ENCODE results near the gene RAB18.
"Not testable (repeated sequence)": the region's sequence is repeated elsewhere in the genome, so short reads cannot be mapped to it uniquely, and the experiment has no call there.

Gene RAB18

GRCh38 chr10:27504808-27505460 lies 830 bp downstream of the RAB18 start:
- peak; percentile 25 for DNase-seq (ENCODE audit: low spot score)

GRCh38 chr10:27505537-27505936 lies 1.4 kb downstream of the RAB18 start:
- not testable (repeated sequence) for DNase-seq (ENCODE audit: low spot score)

DNA sequence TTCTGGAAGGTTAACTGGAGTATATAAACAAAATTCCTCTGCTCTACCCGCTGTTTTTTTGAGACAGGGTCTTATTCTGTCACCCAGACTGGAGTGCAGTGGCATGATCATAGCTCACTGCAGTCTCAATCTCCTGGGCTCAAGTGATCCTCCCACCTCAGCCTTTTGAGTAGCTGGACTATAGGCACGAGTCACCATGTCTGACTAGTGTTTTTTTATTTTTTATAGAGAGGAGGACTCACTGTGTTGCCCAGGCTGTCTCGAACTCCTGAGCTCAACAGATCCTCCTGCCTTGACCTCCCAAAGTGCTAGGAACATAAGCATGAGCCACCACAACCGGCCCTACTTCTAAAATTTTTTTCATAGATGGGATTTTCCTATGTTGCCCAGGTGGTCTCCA lies 2.2 kb downstream of the RAB18 start:
- DNase-seq (ENCODE audit: low spot score): no peak

DNA sequence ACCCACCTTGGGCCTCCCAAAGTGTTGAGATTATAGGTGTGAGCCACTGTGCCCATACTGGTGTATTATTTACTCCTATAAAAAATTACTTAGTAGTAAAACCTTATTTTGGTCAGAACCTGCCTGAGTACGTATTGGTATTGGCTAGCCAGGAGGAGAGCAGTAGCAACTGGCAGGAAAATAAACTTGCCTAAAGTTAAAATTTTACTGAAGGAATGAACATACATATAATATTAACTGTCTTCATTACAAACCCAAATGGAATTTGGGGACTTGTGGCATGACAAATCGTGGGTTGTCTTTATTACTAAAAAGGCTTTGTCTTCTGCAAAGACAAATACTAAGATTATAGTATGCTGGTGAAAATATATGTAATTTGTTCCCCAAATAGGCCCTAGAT lies 8.4 kb downstream of the RAB18 start:
- no peak for DNase-seq (ENCODE audit: low spot score)

GRCh38 chr10:27513451-27514191 lies 9.5 kb downstream of the RAB18 start:
- no peak for DNase-seq (ENCODE audit: low spot score)

DNA sequence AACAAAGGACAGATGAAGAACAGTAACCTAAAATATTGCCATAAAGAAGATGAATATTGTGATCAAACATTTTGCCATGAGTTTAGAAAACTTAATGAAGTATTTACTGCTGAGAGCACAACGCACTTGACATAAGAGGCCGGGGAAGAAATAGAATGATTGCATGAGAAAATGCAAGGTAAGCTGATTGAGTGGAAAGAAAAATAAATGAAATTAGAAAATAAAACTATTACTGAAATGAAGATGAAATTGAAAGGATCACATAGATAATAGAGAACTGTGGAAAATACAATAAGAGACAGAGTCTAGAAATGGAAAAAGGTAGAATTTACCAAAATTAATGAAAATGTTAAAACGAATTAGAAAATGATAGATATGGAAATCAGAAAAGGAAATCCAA lies 10.1 kb downstream of the RAB18 start:
- DNase-seq (ENCODE audit: low spot score): no peak

DNA sequence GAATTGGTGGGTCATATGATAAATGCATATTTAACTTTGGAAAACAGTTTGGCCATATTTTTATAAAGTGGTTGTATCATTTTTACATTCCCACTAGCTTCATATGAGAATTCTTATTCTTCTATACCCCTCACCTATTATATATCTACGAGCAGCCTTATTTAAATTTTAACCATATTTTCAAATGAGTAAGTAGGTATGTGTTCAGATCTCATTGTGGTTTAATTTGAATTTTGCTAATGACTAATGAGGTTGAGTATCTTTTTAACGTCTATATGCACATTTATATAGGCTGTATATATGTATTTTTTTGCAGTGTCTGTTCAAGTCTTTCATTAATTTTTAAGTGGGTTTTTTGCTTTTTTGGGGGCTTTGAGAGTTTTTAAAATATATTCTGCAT lies 14.2 kb downstream of the RAB18 start:
- no peak for DNase-seq (ENCODE audit: low spot score)

DNA sequence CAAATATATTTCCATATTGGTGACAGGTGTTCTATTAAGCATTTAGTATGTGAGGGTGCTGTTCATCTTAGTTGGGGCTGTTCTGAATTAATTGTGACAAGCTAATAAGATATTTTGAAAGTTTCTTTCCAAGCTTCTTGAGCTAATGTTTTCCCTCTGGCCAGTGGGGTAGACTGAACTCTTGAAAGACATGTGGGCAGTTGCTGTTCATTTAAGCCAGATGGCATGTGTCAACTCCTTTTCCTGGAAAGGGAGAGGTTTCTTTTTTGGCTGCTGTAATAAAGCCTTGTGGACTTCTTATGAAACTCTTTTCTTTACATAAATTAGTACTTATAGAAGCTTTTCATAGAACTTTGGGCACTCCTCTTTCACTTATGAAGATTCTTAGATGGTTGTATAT lies 21.7 kb downstream of the RAB18 start:
- DNase-seq (ENCODE audit: low spot score): no peak

DNA sequence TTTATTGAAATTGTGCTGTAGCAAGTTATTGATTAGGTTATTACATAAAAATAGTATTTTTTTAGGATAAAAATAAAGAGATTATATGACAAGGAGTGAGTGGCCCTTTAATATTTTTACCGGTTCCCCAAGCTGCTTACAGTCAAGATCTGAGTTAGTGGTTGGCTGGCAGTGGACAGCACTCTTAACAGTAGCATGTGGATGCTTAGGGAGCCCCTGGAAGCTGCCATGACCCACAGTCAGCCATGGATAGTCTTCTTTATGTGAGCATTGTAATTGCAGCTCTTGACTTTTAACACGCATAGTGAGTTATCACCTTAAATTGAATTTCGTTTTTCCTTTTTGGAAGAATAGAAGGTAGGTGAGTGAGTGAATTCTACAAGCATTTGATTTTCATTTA lies 22.1 kb downstream of the RAB18 start:
- no peak for DNase-seq (ENCODE audit: low spot score)

GRCh38 chr10:27527666-27528295 lies 23.7 kb downstream of the RAB18 start:
- peak; percentile 10 for DNase-seq (ENCODE audit: low spot score)

DNA sequence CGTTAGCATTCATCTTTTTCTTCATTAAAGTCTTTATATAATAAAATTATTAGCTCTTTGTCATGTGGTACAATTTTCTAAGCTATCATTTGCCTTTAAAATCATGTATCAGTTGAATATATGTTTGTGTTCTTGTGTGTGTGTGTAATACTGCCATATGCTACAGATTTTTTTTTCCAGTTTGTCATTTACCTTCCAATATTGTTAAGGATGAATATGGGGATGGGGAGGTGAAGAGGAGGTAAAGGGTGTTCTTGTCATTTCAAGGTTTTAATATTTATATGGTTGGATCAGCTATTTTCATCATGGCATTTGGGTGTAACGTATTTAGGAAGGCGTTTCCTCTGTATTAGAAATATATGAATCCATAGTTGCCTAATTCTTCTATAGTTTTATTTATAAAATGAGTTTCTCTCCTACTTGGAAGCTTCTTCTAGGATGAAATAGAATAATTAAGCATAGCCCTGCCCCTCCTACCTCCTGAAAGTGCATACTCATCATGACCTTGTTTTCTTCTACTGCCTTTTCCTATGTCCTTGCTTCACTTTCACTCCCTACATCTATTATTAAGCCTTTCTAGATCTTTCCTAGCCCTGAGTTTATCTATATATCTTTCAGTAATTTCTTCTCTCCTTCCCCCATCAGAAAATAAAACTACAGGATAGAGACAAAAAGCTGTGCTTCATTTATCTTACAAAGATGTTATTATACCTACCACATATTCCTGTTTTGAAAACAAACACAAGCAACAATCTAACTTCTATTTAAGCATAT lies 25.1 kb downstream of the RAB18 start:
- no peak for DNase-seq (ENCODE audit: low spot score)

GRCh38 chr10:27530477-27530876 lies 26.4 kb downstream of the RAB18 start:
- no peak for DNase-seq (ENCODE audit: low spot score)

DNA sequence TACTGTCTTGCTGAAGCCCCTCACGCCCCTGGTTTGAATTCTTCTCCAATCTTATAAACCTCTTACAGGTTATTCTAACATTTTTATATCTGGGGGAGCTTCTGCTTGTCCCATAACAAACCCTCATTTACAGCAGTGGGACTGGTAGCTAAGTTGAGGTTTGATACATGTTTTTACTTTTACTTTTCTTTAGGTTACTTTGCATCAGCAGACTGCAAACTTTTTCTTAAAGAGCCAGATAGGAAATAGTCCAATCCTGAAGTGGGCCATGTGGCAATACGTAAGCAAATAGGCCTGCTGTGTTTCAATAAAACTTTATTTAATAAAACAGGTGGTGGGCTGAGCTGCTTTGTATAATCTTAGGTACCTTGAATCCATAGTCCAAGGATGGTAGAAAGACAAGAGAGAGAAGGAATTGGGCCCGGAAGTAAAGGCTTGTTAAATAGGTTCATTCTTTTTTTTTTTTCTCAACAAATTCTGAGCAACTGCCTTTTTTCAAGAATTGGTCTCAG lies 27.3 kb downstream of the RAB18 start:
- no peak for DNase-seq (ENCODE audit: low spot score)

DNA sequence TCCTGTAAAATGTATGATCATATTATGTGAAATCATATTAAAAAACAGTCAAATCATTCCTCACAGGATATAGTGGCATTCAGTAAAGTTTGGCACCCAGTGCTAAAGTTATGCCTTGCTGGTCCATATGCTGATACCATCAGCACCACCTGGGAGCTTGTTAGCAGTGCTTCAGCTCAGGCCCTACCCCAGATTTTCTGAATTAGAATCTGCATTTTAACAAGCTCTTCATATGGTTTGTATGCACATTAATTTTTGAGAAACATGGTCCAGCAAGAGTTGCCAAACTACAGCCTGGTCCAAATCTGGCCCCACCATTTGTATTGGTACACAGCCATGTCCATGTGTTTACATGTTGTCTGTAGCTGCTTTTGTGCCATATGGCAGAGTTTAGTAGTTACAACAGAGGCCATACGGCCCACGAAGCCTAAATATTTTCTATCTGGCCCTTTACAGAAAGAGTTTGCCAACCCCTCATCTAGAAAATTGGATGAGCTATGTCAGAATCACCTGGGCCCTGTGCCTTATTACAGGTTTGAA lies 30.1 kb downstream of the RAB18 start:
- DNase-seq (ENCODE audit: low spot score): no peak

- no peak for DNase-seq (ENCODE audit: low spot score)
Observed at GRCh38 chr10:27535317-27535716, 31.2 kb downstream of the RAB18 start.

- no peak for DNase-seq (ENCODE audit: low spot score)
Observed at GRCh38 chr10:27536437-27536836, 32.3 kb downstream of the RAB18 start.

- DNase-seq (ENCODE audit: low spot score): no peak
Observed at GRCh38 chr10:27537166-27537565, 33.1 kb downstream of the RAB18 start.

- DNase-seq (ENCODE audit: low spot score): no peak
Observed at GRCh38 chr10:27537787-27538186, 33.7 kb downstream of the RAB18 start.

GRCh38 chr10:27540672-27541071 lies 36.6 kb downstream of the RAB18 start:
- DNase-seq (ENCODE audit: low spot score): no peak

DNA sequence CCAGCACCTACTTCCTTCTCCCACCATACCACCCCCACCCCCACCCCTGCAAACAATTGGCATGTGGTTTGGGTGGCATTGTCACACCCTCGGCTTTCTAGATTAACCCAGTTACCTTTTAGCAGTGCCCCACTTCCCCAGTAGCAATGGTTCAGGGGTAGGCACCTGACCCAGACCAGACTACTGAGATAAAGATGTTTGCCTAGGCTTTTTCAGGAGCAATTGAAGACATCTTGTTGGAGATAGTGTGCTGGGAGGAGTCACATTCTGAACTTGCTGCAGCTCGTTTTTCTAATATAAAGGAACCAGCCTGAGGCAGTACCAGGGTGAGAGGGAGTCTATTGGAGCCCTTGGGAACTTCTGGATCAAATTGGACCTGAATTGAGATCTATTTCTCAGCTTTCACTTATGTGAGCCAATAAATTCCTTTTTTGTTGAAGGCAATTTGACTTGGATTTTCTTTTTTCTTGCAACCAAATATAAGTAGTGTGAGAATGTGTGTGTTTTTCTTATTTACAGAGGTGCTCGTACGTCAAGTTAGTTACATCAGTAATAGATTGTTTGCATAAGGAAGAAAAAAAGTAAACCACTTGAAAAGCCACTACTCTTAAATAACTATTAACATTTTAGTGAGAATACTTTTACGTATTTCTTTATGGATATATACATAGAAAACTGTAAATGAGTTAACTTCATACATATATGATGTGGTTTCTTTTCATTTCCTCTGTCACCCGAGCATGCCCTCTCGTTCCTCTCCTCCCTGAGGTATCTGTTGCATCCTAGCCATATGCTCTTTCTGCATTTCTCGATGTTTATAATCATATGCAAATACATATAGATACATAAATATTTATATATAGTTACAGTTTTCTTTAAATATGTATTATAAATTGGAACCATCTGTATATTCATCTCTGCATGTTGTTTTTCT lies 38.0 kb downstream of the RAB18 start:
- DNase-seq (ENCODE audit: low spot score): no peak

- DNase-seq (ENCODE audit: low spot score): no peak
Observed at GRCh38 chr10:27542812-27543211, 38.7 kb downstream of the RAB18 start.

Data from globus pallidus (tissue), 1 donor.